GM18502 (cell line): Measurements from ENCODE around the gene S100A1.
"Not testable (repeated sequence)": the region's sequence is repeated elsewhere in the genome, so short reads cannot be mapped to it uniquely, and the experiment has no call there.

Experiments used
- ATAC-seq: cut with Tn5 transposase; IDR thresholded peaks from one replicate; pipeline ENCODE4 v1.9.1; 2021; ENCODE audit warnings: mild to moderate bottlenecking; ENCODE audit not compliant: unreplicated experiment, poor library complexity

The S100A1 gene

GRCh38 chr1:153627715-153628626 lies at the start of gene S100A1:
TSS of gene S100A1 (plus strand) at chr1:153628434. CDS start at chr1:153630522, 2,088 bp downstream.
- ATAC-seq: no peak

GRCh38 chr1:153578490-153578889 lies 49.7 kb upstream of the S100A1 start:
- ATAC-seq: no peak

GRCh38 chr1:153578936-153579335 lies 49.3 kb upstream of the S100A1 start:
- no peak for ATAC-seq

GRCh38 chr1:153582836-153583235 lies 45.4 kb upstream of the S100A1 start:
- ATAC-seq: not testable (repeated sequence)

GRCh38 chr1:153583514-153583913 lies 44.7 kb upstream of the S100A1 start:
- ATAC-seq: not testable (repeated sequence)

GRCh38 chr1:153583976-153584375 lies 44.3 kb upstream of the S100A1 start:
- ATAC-seq: no peak

- ATAC-seq: no peak
Measured at GRCh38 chr1:153585006-153585405, 43.2 kb upstream of the S100A1 start.

- no peak for ATAC-seq
Measured at GRCh38 chr1:153586347-153586746, 41.9 kb upstream of the S100A1 start.

GRCh38 chr1:153587314-153587713 lies 40.9 kb upstream of the S100A1 start:
- ATAC-seq: no peak

GRCh38 chr1:153588033-153588432 lies 40.2 kb upstream of the S100A1 start:
- not testable (repeated sequence) for ATAC-seq

- ATAC-seq: no peak
Measured at GRCh38 chr1:153588482-153588881, 39.8 kb upstream of the S100A1 start.

GRCh38 chr1:153592748-153593147 lies 35.5 kb upstream of the S100A1 start:
- no peak for ATAC-seq

- no peak for ATAC-seq
Measured at GRCh38 chr1:153597206-153597605, 31.0 kb upstream of the S100A1 start.

GRCh38 chr1:153598309-153599172 lies 29.7 kb upstream of the S100A1 start:
- peak; percentile 97 for ATAC-seq

GRCh38 chr1:153599847-153600246 lies 28.4 kb upstream of the S100A1 start:
- ATAC-seq: no peak

- no peak for ATAC-seq
Measured at GRCh38 chr1:153602749-153603148, 25.5 kb upstream of the S100A1 start.

GRCh38 chr1:153606194-153606593 lies 22.0 kb upstream of the S100A1 start:
- ATAC-seq: no peak

GRCh38 chr1:153607381-153607780 lies 20.9 kb upstream of the S100A1 start:
- no peak for ATAC-seq

GRCh38 chr1:153608089-153608682 lies 20.0 kb upstream of the S100A1 start:
- no peak for ATAC-seq

- ATAC-seq: no peak
Measured at GRCh38 chr1:153608742-153609584, 19.3 kb upstream of the S100A1 start.
